NCI-H1105 treated with DMSO at 0.1 percent for 48 hours (cell line): Measurements from ENCODE around the gene PRKCD.
"Not testable (repeated sequence)": the region's sequence is repeated elsewhere in the genome, so short reads cannot be mapped to it uniquely, and the experiment has no call there.

Source experiments
- DNase-seq: peaks from one replicate; lab custom pipeline; 2025; lab: John Stamatoyannopoulos, UW

PRKCD gene

DNA sequence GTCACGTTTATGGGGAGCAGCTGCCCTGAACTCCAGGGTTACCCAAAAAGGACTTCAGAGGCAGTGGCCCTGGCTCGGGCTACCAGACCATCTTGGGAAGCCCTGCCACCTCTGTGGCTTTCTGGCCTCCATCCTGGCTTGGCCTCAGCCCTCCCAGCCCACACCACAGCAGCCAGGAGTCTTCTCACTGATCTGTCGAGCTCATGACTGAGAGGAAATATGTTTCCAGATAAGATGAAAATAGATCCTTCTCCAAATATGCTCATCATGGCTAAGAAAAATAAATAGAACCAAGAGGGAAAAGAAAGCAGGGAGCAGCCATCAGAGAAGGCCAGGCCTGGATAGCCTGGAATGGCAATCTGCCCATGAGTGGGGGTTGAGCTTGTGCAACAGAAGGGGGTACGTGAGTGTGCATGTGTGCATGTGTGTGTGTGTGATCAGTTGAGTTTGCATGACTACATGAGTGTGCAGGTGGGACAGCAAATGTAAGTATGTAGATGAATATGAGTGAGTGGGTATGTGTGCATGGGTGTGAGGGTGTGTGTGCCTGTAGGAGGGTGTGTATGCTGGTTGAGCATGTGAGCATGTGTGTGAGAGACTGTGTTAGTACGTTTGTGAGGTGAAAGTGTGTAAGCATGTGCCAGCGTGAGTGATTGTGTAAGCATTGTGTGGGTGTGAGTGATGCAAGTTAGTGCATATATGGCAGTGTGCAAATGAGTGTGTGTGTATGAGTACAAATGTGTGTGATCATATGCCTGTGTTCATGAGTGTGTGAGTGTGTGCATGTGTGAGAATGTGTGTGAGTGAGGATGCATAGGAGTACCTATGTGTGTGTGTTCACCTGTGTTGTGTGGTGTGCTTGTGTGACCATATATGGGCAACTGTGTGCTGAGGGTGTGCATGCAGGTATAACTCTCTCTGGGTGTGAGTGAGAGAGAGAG, 20.8 kb upstream of the PRKCD start:
- DNase-seq: no peak

DNA sequence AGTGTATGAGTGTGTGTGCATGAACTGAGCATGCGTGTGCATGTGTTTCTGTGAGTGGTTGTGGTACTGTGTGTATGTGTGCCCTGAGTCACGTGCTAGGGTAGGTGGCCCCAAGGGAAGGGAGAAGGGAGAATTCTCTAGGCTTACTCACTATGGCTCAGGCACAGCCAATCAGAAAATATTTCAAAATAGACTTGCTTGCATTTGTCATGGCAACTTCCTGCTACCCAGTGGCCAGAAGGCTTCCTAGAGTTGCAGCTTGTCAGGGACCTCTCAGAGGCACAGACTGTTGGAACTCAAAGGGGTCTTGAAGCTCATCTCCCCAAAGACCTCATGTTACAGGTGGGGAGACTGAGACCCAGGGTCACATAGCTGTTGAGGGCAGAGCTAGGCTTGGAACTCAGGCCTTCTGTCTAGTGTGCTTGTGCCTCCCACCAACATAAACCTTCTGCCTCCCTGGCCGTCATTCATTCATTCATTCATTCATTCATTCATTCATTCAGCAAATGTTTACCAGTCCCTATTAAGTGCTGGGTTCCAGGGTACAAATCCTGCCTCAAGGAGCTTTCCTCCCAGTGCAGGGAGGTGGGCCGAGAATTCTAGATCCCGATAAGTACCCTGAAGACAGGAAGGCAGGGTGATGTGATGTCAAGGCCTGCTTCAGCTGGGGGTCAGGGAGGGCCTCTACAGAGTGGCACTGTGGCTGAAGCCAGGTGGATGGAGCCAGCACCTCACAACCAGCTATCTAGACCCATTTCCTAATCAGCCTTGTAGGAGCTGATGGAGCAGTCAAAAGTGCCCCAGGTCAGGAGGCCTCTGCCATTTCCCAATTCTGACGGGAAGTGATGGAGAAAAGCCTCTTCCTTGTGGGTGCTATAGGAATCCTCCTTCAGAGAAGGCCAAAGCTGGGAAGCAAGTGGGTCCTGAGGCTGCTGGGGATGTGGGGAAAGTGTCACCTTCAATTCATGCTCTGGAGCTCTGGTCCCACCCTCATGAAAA, 19.9 kb upstream of the PRKCD start:
- no peak for DNase-seq

DNA sequence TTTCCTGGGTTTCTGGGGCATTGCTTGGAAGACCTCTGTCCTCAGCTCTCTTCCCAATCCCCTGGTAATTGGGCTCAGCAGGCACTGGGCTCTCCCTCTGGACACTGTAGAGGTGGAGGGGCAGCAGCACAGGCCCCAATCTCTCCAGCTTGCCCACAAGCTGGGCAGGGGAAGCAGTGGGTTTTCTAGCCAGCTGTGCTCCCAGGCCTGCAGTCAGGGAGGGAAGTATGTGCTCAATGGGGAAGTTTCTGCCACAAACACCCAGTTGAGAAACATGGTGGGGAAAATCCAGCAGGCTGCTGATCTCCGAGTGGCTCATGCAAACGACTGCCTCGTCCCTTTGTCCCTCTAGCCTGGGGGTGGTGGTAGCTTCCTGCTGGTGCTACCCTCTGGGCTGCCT, 18.0 kb upstream of the PRKCD start:
- DNase-seq: no peak

DNA sequence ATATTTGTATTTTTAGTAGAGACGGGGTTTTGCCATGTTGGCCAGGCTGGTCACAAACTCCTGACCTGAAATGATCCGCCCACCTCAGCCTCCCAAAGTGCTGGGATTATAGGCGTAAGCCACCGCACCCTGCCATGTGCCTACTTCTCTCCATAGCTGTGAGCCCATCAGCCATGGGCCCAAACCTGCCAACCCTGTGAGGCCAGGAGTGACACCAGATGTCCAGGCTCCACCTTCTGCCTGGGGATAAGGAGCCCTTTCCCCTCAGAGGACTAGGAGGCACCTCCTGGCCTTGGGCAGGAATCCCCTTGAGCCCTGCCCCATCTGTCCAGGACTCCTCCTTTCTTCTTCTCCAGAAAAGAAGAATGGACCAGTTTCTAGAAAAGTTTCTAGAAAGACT, 16.6 kb upstream of the PRKCD start:
- DNase-seq: no peak

DNA sequence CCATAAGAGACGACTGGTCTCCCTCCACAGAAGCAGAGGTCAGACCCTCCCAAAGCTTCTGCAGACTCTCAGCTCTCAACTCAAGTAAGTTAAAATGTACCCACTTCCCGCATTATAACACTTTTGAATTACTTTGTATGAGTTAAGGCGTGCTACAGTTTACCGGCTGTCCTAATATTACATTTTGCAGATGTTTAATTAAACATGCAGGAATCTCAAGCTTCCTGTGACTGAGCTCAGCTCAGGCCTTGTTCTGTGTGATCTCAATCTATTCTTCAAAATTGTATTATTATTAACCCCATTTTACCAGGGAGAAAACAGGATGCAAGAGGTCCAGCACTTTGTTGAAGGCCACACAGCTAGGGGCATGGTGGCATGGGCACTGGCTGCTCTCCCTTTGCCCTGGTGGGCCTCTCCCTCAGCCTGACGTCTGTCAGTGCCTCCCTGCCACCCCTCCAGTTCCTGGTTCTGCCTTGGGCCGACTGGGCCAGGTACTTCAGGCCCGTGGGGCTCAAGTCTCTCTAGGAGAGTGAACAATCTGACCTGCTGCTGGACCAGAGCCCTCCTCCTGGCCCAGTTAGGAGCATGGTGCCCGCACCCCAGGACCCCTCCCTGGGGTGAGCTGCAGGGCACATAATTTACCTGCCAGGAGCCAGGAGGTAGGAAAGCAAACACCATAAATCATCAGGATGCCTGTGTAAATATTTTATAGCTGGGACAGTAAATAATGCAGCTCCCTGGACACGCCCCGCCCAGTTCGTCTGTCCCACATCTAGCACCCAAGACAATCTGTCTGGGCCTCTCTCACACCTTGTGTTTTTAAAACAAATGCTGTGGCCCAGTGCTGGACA, 15.9 kb upstream of the PRKCD start:
- no peak for DNase-seq

DNA sequence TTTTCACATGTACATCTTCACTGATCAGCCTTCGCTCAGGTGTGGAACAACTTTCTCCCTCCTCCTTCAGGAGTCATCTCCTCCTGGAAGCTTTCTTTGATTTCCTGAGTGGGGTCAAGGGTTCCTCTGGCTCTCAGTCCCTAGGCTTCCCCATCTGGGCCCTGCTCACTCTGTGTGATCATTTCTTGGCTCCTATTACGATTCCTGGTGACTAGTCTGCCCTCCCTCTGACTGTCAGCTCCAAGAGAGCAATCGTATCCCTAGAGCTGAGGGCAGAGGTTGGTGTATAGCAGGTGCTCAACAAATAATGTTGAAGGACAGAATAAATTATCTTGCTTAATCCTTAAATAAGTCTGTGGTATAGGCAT, 15.3 kb upstream of the PRKCD start:
- DNase-seq: no peak

DNA sequence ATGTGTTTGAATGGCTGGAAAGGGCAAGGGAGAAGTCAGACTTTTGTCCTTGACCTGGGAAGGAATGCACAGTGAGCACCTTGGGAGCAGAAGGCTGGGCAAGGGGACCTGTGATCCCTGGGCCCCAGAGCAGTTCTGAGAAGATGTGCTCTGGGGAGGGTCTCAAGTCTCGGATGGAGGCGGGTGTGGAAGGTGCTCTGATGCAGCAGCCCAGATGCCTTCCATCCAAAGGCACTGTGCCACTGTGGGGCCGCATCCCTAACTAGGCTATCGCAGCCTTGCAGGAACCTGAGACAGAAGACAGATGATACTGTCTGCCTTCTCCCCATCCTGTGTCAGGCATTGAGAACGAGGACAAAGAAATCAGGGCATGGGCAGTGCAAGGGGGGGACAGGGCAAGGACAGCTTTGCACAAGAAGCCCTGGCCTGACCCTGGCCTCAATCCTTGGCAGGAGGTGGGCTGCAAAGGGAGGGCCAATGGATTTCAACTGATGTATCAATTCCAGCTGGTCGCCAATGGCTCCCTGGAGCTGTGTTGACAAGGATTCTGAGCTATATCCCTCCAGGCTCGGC, 14.6 kb upstream of the PRKCD start:
- DNase-seq: no peak

DNA sequence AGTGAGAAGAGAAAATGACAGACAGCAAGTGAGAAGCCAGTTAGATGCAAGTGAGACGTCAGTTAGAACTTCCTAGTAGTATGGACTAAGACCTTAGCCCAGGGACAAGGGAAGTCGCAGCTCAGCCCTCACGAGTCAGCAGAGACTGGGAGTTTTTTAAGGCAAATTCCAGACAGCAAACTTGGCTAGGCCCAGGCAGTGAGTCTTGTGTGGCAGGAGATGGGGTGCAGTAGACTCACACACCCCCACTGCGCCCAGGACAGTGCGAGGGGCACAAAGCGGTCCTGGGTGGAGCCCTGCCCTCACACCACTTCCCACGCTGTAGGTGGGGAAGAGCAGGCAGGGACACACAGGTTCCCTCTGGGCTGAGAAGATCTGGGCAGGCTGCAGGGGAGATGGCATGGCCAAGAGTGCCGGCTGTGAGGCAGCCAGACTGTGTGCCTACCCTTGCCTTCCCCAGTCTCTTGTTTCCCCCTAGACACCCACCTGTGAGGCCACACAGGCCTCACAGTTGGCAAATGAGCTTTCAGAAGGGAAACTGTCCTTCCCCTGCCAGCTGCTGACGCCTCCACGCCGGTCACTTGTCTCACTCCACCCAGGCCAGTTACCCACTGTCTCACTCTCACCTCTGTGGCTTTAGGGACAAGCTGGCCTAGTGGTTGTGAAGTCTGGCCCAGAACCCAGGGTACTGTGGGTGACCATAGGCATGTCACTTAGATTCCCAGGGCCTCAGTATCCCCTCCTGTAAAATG, 13.7 kb upstream of the PRKCD start:
- no peak for DNase-seq

DNA sequence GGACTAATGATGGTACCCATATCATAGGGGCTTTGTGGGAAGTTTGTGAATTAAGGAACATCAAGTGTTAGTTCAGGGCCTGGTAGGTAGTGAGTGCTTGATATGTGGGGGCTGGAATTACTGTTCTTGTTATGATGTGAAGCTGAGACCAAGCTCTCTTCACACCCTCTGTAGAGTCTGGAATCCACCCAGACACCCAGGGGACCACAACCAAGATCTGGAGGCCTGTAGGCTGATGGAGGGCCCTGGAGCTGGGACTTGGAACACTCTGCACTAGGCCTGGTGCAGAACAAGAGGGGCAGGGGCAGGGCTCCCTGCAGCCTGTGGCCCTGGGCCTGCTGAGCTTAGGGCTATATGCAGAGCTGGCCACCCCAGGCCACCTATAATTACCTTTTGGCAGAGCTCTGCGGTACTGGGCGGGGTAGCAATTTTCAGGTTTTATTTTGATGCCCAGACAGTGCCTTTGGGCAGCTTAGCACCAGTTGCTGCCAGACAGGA, 13.1 kb upstream of the PRKCD start:
- no peak for DNase-seq

DNA sequence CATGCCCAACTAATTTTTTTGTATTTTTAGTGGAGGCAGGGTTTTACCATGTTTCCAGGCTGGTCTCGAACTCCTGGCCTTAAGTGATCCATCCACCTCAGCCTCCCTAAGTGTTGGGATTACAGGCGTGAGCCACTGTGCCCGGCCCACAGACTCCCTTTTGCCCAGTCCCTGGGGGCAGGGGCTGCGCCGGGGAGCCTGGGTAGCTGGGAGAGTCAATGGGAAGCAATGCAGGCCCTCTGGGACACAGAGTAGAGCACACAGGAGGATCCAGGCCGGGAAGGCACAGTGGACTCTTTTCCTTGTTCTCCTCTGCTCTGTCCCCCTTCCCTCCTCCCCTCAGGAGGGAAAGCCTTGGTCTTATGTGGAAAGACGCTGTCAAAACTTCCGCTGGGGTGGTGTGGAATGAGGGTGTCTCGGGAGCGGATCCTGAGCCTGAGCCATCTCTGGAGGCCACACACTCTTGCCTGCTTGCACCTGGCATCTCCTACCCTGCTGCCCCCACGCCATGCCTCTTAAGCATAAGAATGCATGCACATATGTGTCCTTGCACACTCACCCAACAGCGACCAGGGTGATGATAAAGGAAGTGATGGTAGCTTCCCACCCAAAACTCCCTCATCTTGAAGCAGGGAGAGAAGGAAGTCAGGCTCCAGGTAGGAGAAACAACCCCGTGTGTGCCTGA, 11.9 kb upstream of the PRKCD start:
- no peak for DNase-seq

DNA sequence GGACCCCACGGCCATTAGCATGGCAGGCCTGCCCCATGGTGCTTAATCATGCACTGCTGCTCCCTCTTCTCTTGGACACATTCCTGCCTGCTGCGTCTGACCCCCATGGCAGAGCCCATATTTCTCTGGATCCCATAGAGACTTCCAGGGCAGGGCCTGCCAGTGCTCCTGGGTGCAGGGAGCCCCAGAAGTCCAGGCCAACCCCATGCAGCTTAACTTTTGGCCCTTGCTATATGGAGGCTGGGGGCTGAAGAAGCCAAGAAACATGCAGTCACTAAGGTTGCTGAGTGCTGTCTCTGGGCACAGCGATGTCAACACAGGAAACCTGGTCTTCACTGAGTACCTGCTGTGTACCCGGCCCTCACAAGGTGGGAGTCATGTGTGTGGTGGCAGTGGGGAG, 11.3 kb upstream of the PRKCD start:
- no peak for DNase-seq

DNA sequence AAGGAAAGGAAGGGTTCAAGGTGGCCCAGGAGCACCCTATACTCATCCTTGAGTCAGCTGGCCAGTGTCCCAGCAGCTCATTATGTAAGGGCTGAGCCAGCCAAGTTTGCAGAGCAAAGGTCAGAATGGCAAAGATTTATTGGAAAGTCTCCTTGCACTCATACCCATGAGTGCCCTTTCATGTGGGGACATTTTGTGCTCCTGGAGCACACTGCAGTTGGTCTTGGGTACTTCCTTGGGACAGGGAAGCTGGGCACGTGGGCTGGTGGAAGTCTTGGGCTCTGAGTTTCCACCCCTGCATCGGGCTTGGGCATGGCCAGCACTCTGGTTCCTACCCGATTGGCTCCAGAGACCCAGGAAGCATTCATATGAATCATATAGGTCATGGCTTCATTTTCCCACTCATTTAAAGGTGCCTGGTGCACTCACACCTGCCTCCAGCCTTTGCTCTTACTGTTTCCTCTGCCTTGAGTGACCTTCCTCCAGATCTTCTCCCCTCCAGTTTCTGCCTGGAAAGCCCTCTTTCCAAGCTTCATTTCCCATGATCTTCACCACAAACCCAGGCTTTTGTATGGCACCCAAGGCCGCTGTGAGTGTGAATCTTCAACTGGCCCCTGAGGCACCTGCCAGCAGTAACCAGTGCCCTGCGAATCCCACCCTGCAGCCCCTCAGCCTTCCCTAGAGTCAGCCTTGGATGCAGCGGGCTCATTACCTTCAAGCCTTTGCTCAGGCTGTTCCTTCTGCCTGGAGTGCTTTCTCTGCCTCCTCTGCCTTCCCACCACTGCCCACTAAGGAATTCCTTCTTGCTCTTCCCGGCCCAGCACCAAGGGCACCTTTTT, 10.5 kb upstream of the PRKCD start:
- no peak for DNase-seq

DNA sequence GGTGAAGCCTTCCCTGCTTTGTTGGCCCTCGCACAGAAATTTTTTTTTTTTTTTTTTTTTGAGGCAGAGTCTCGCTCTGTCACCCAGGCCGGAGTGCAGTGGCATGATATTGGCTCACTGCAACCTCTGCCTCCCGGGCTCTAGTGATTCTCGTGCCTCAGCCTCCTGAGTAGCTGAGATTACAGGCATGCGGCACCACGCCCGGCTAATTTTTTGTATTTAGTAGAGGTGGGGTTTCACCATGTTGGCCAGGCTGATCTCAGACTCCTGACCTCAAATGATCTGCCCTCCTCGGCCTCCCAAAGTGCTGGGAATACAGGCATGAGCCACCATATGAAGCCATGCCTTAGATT, 9.9 kb upstream of the PRKCD start:
- not testable (repeated sequence) for DNase-seq

DNA sequence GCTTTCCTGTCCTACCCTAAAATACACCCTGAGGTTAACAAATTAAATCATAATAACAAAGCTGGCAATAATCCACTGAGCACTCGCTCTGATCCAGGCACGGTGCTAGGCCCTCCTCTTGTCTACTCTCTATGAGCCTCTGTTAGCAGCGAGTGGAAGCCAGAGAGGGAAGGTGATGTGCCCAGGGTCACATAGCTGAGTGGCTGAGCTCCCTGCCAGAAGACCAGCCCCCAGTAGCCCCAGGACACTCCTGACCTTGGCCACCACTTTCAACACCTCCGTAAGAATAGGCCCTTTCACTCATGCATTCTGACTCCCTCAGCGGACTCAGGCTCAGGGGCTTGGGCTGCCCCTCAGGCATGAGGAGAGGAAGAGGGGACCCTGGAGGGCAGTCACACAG, 9.5 kb upstream of the PRKCD start:
- DNase-seq: no peak

DNA sequence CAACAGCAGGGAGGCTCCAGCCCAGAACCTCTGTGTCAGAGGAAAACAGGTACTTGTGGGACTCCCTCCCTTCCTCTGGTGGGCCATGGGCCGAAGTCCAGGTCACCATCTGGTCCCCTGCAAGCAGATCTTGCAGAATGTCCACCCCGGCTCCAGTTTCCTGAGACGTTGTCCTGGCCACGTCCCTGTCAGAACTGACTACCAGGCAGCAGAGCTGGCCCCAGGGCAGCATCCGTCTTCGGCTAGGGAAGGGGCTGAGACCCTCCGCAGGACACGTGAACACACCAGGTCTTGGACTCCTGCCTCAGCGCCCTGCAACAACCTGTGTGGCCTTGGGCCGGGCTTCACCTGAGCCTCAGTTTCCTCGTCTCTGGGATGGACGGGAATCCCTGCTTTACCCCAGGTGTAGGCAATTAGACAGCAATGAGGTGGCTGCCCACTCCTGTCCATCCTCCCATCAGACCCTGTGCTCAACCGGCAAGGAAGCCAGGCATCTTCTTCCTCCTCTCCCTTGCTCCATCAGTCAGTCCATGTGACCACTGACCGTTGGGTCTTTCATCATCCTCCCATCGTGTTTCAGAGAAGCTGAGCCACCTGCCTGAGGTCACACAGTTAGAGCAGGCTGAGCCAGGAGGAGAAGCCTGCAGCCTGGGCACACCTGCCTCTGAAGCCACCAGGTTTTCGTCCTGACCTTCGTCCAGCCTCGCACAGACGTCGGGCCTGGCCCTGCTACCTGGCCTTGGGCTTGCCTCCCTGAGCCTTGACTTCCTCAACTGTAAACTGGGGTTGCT, 8.9 kb upstream of the PRKCD start:
- no peak for DNase-seq

DNA sequence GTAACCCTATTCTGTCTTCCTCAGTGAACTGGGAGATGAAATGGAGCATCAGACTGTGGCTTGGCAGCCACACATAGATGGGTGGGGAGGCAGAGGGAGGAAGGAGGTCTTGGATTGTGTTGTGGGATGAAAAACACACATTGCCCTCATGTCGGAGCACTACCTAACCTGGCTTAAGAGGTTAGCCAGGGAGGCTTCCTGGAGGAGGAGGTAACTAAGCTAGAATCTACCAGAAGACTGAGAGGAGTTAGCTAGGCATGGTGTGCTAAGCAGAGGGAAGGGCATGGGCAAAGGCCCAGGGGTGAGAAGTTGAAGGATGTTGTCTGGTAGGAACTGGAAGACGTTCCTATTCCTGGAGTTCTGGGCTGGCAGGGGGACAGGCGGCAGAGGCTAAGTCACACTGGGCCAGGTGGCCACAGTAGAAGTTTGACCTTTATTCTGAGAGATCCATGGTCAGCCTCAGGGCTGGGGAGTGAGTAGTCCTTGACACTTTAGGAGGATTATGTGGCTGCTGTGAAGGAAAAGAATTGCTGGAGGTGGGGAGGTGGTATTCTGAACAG, 7.7 kb upstream of the PRKCD start:
- DNase-seq: no peak

DNA sequence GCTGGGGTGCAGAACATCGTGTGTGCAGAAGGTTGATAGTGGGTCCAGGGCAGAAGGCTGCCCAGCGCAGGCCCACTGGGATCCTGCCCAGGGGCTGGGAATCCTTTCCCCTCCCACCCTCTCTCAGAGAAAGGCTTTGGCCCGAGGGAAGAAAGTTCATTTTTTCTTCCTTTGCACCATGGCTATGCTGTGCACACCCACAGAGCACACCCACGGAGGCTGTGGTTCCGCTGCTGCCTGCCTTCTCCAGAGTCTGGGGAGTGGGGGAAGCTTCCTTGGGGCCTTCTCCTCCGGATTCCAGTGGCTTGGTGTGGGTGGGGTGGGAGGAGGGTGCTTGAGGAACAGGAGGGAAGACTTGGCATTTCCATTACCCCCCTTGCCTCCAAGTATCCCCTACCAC, 7.0 kb upstream of the PRKCD start:
- no peak for DNase-seq

DNA sequence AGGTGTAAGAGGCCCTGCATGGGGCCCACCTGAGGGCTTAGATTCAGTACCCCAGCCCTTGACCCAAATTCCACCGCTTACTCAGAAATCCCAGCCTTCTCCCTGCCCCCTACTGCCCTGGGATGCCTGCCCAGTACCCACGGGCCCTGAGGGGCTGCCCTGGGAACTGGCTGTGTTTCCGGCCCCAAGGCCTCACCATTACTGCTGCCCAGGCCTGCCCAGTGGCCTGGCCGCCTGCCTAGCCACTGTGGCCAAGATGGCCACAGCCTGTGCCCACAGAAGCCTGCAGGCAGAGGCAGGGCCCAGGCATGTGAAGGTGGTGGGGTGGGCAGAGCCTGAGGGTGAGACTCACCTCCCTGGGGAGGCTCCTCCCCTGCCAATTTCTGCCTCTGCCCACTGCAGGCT, 6.1 kb upstream of the PRKCD start:
- DNase-seq: no peak
